NOMO-1 (cell line): ENCODE results near the gene PDZD4.

Experiments
- DNase-seq, 2 experiments: peaks; one replicate each; lab custom pipeline; 2025; ENCODE audit not compliant: unreplicated experiment in 2 of 2; lab: John Stamatoyannopoulos, UW

PDZD4 gene

DNA sequence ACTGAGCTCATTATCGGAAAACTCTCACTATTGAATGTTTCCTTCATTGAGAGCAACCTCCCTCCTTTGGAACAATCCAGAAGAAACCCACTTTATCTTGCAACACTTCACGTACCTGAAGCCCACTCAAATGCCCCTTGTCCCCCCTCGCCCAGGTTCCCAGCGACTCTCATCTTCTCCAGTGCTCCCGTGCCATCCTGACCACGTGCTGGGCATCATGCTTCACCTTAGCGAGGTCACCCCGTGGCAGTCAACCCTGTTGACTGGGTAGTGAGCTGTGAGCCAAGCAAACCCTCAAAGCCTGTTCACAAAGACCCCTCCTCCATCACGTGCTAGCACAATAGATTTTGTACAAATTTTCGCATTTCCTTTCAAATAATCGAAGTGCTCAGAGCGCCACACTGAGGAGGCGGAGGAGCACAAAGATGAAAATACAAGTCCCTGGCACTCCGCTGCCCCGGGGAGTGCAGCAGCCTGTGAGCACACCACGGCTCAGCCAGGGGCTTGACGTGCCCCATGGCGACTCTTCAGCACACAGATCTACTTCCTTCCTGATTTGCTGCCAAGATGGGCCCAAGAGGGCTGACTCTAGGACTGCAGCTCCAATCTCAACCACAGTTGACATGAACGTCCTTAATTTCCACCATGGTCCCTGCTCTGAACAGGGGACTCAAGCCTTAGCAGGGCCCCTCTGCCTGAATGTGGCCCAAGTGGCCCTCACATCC is 15.6 kb downstream of the PDZD4 start:
- DNase-seq: no peak

DNA sequence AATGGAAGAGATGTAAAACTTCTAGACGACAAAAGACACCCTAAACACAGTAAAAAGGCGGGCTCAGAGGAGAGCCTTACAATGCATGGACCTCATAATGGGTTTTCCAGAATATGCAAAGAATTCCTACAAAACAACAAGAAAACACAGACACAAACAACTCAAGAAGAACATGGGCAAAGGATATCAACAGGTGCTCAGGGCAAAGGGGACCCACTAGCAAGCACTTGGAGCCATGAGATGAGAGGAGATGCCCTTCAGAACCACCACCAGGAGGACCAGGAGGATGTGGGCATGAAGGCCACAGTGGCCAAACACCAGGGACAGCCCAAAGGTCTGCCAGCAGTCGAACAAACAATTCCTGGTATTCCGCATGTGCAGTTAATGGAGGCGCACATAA is 17.2 kb downstream of the PDZD4 start:
- no peak for DNase-seq

DNA sequence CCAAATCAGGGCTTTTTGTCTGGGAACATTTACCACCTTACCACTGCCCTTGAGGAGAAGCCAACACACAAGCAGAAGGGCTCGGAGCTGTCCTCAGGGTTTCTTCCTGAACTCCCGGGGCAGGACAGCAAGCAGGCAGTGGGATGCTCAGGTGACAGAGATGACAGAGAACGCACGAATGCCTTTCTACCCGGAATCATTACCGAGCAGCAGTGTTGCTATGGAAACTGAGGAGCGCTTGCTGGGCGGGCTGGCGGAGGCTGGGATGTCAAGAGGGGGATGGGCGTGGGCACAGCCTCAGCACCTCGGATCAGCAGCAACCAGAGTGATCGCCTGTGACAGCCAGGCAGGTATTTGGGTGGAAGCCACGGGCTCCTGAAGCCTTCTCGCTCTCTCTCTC is 18.1 kb downstream of the PDZD4 start:
- DNase-seq: no peak

DNA sequence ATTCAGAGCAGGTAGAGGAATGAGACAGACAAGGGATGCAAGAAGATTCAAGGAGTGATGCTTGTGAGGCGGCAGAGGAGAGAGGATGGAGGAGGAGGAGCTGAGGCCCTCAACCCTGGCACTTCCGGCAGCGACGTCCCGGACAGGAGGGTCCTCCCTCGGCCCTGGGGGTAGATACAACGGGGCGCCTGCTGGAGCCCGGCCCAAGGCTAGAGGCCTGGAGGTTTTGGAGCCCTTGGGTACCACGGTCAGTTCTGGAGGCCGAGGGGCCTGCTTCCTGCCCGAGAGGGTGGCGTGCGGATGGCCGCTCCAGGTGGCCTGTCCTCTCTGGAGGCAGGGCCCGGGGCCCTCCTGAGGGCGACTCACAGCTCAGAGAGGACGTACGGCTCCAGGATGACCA is 22.4 kb downstream of the PDZD4 start:
- no peak for DNase-seq

DNA sequence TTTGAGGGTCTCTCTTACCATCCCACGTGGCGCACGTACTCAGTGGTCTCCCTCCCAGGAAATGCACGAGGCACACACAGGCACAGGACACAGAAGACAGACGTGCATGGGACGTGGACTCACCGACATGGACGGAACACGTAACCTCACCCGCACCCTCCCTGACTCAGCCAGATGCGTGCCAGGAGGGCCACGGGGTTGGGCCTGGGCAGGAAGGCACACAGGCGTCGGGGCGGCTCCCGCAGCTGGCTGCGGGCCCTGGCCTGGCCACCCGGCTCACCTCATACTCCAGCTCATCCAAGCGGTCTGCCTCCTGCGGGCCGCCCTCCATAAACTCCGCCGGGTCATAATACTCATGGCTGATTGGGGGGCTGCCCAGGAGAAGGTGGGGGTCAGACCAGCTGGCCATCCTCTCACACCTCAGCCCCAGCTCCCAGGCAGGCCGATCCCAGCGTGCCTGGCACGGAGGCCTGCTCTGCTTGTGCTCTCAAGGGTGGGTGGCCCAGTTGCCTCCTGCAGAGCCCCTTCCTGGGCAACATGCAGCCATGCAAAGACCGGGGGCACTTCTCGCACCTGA is 23.3 kb downstream of the PDZD4 start:
- DNase-seq: no peak

DNA sequence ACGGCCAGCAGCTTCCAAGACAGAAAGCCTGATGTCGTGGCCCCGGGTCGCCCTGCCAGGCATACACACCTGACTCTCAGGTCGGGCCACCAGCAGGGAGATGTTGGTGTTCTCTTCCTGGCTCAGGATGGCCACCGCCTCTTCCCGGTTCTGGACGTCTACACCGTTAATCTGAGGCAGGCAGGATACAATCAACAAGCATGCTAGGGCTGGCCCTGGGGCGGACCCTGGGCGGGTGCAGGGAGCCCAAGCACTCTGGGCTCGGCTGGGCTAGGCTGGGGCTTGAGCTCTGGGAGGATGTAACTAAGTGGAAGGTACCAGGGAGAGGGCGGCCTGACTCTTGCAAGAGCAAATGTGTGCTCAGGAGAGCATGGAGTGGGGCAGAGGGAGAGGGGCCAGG is 24.9 kb downstream of the PDZD4 start:
- DNase-seq: no peak

DNA sequence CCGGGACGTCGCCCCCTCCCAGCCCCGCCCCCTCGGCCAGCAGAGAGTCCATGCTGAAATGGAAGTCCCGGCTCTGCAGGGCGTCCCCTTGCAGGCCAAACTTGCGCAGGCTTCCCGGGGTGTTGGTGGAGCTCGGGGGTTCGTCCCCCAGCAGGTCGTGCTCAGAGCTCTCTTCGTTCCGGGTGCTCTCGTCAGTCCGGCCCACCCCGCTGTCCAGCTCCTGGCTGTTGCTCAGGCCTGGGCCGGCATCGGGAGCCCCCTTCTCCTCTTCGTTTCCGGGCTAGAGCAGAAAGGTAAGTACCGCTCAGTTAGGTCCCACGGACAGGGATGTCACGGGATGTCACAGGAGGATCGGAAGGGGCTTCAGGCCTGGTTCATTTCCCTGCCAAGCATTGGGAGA is 25.7 kb downstream of the PDZD4 start:
- DNase-seq: no peak

DNA sequence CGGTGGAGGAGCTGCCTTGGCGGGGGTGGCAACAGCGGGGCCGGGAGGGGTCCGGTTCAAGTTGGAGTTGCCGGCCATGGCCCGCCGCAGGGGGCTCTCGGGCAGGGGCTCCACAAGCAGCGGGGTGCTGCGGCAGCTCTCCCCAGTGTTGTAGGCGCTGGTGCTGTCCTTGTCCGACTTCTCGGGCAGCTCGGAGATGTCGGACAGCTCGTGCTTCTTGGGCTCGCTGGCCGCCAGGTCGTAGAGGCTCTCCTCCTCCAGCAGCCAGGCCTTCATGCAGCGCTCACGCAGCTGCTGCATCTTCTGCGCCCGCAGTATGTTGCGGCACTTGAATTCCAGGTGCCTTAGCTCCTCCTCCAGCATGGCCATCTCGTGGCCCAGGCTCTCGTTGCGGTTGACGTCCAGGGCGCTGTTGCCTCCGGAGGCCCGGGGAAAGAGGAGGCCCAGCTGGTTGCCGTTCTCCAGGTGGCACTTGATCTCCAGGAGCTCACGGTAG is 26.2 kb downstream of the PDZD4 start:
- no peak for DNase-seq

DNA sequence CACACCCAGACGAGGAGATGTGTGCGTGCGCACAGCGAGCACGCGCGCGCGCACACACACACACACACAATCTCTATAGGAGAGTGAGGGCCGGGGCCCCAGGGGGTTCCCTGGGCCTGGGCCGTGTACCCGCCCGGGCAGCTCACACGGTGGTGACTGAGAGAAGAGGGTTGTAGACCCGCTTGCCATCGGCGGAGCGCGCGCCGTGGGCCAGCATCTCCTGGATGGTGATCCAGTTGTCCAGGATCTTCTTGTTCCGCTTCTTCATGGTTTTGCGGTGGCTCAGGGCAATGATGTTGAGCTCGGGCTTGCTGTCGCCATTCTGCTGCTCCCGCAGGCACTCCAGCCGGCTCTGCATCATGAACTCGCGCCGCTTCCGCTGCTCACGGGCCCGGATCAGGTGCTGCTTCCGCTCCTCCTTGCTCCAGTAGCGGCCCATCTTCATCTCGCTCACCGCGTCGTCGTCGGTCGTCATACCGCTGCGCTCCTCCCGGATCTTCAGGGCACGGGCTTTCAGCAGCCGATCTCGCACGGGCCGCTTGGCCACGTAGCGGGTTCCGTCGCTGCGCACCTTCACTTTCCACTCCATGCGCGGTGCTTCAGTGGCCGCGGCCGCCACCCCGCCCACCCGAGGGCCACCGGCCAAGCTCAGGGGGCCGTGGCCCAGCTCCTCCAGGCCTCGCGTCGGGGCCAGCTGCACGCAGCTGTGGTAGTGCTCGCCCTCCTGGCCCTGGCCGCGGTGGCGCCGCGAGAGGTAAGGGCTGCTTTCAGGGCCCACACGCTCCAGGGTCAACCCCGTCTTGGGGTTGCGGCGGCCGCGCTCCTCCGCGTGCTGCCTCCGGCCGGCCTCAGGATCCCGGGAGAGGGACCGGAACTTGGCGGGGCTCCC is 26.9 kb downstream of the PDZD4 start:
- DNase-seq: no peak

DNA sequence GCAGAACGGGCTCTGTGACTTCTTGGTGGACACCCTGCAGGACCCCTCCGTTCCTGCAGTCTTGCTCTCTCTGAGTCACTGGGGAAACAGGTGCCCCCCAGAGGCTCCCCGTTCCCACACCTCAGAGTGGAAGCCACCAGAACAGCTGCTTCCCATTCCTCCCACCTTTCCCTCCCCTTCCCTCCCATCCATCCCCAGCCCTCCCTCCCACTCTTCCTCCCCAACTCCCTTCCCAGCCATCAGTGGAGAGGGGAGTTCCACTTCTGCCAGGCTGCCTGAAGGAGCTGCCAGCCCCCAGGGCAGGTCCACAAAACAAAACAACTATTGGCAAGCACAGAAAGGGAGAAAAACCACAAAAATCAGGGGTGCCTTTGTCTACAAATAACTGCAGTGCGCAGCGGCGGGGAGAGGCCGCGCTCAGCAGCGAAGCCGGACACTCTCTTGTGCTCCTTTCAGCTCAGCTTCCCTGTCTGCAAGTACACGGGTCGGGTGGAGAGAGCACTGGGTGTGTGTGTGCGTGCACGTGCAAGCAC is 27.8 kb downstream of the PDZD4 start:
- no peak for DNase-seq

DNA sequence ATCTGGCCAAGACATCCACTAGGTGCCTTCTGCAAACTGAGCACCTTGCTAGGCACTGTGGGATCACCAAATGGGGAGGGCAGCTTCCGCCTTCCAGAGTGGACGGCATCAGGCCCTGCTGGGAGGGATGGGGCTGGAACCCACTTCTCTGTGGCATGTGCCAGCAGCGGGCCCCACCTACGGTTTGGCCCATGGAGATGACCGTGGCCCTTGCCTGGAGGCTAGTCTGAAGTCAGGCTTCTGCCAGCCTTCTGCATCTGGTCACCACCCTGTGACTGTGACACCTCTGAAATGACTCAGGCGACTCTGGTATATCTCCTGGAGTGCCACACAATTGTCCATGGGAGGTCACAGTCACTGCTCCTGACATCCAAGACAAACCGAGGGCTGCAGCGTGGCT is 28.7 kb downstream of the PDZD4 start:
- DNase-seq: no peak

DNA sequence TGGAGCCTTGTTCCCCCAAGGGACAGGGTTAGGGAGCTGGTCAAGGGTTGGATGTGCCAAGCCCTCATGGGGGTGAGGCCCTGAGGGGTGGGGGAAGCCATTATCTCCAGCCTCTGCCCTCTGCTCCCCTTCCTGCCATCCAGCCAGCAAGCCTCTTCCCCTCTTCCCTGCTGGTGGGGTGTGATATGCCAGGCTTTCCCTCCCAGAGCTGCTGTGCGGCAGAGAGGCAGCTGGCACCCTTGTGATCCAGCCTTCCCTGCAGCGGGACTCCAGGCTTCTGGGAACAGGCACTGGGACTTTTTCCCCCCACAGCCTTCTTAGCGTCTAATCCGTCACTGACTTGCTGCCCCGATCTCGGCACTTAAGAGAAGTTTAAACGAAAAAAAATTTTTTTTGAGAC is 29.6 kb downstream of the PDZD4 start:
- DNase-seq: no peak

DNA sequence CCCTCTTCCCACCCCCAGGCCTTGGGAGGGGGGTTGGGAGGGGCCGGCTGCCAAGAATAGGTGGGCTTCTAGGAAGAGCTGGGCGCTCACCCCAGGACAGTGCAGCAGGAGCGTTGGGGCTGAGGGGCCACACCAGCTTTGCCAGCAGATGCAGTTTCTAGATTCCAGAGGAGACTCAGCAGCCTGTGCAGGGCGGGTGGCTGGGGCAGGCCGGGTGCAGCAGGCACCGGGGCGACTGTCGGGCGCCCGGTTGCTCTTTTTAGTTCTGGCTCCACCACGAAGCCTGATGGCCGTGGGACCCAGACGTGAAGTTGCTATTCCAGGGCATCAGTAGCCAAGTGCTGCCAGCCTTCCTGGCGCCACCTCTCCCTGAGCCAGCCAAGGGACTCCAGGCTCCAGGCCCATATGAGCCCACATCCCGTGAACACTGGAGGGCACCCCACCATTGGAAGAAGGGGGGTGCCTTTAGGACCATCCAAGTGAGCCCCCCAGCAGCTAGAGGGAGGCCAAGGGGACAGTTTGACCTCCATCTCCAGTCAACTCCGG is 30.1 kb downstream of the PDZD4 start:
- DNase-seq: no peak

DNA sequence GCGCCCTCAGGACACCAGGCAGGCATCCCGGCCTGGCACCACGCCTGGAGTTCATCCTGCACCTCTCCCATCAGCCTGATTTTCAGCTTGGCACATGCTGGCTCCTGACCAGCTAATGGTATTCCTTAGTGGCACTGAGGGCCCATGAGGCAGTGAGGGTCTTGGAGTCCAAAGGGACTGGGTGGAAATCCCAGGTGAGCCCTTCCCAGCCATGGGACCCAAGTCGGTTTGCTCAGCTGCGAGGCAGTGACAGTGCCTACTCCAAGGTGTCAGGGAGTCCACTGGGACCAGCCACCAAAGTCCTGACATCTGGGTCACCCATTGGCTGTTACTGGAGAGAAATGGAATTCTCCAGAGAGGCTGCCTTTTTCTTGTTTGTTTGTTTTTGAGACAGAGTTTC is 31.0 kb downstream of the PDZD4 start:
- DNase-seq: no peak

DNA sequence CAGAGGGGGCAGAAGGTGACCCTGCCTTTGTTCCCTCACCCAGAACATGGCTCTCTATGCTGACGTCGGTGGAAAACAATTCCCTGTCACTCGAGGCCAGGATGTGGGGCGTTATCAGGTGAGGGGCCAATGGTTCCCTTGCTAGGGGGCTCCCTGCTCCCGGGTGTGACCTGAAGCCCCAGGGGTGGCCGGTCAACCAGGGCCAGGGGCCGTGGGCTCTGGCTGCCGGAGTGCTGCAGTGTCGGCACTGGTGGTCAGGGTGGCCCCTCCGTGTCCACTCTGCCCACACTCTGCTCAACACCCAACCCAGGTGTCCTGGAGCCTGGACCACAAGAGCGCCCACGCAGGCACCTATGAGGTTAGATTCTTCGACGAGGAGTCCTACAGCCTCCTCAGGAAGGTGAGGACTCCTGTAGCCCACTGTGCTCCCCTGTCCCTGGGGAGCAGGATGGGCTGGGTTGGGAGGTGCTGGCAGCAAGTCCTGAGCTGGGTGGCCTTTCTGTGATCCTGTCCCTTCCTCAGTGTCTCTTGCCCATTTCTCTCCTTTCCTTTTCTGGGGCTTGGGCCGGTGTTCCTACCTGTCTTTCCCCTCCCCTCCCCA is 32.8 kb downstream of the PDZD4 start:
- DNase-seq: no peak

DNA sequence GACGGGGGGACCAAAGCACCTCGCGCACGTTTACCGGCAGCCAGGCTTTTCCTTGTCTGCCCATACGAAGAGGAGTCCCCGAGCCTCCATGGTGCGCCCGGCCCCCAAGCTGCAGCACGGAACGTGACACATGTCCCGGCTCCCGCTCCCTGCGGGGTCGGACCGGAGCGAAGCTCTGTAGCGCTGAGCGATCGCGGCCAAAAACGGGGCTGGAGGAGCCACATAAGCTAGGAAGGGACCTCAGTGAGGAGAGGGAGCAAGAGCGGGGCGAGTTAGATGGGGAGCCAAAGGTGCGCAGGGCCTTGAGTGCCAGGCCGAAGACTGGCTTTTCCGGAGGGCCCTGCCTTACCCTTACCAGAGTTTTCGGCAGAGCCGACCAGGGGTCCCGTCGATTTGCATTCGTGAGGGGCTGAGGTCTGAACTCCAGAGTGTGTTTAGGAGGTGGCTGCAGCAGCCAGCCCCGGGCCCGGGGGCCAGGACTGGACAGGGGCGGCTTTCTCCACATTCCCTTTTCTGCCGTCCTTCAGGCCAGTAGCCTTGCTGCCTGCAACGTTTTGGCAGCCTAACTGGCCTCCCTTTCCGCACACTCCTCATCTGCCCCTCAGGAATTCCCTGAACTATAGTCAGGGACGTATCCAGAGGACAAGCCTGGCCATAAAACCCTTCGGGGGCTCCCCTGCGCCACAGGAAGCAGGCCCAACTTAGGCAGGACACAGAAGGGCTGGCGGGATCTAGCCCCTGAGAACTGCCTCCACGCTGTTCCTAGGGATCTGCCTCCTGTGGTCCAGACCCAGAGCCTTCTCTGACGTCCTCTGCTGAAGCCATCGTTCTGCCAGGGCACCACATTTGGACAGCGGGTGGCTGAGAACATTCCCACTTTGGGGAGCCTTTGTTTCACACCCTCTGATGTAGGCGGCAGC is 35.2 kb downstream of the PDZD4 start:
- DNase-seq: no peak

DNA sequence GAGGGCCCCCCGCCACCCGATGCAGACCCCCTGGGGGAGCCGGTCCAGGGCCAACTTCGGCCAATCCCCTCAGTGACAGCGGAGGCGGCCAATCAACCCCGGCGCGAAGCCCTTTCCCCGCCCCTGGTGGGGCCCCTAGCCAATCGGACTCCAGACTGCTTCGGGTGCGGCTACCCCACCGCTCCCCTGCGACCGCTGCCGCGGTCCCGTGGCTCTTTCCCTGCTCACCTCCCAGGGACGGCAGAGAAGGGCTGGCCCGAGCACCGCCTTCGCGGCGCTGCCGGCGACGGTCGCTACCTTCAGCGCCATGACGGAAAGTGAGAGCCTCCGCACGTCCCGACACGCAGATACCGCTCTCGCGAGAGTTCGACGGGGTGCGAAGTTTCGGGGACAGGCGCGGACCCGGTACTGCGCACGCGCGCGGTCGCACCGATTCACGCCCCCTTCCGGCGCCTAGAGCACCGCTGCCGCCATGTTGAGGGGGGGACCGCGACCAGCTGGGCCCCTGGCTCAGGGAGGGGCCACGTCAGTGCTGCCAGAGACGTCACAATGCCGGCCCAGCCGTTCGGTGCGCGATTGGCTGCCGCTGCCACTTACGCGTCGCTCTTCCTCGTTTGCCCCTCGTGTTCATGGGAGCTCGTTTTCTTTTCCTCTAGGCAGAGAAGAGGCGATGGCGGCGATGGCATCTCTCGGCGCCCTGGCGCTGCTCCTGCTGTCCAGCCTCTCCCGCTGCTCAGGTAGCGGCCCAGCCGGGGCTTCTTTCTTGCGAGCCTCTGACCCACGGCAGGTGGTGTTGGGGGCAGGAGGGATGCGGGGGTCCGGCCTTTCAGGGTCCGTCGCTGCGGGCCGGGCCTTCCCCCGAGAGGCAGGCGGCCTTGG is 36.1 kb downstream of the PDZD4 start, which contains the start of the genes IDH3G and SSR4:
IDH3G (minus strand) TSS at position 358 of the 879 bp plus-strand sequence; CDS start at position 309, 49 bp downstream.
SSR4 (plus strand) TSS at position 651 of the 879 bp plus-strand sequence; CDS start at position 671, 20 bp downstream.
- peak; percentile 92 to 96 for DNase-seq

DNA sequence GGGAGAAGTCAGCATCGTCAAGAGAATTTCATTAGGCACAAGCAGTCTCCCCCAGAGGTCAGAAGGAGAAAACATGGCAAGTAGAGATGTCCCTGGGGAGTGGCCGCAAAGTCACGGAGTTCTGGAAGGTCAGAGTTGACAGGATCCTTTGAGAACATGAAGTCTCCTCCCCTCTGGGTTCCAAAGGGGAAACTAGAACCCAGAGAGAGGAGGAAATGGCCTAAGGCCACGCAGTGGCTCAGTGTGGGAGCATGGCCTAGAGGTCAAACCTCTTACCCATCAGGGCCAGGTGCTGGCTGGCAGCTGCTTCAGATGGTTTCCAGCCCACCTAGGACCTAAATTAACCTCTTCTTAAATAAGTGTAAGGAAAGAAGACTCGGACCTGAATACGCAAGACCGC is 37.1 kb downstream of the PDZD4 start:
- no peak for DNase-seq
